Ascending aorta (tissue), 2 donors: ENCODE measurements around the gene SWAP70. TPM values are rescaled to one million over a fixed set of nuclear protein-coding genes. Genes with fewer than 3 reads are reported as not detected.

Experiments
- DNase-seq, 2 donors: peaks; one replicate each; pipeline ENCODE4 v3.0.0-alpha.2; 2019; ENCODE audit warnings: low spot score in 2 of 2
- H3K27ac ChIP-seq, 2 donors: fragments of 200-600 bp; sonication (generic); one replicate each; pipeline ENCODE4 v1.5.1; 2016 to 2017; ENCODE audit warnings: mild to moderate bottlenecking in 1 of 2
- H3K27me3 ChIP-seq: fragments of 200-600 bp; sonication (generic); one replicate; pipeline ENCODE4 v1.5.1; 2017
- H3K36me3 ChIP-seq, 2 donors: fragments of 200-600 bp; sonication (generic); one replicate each; pipeline ENCODE4 v1.5.1; 2016
- H3K4me1 ChIP-seq, 2 donors: fragments of 200-600 bp; sonication (generic); one replicate each; pipeline ENCODE4 v1.5.1; 2016 to 2017; ENCODE audit warnings: mild to moderate bottlenecking in 1 of 2
- H3K4me3 ChIP-seq, 2 donors: fragments of 200-600 bp; sonication (generic); one replicate each; pipeline ENCODE4 v1.5.1; 2016 to 2017; ENCODE audit warnings: mild to moderate bottlenecking in 1 of 2
- H3K9me3 ChIP-seq, 2 donors: fragments of 200-600 bp; sonication (generic); one replicate each; pipeline ENCODE4 v1.5.1; 2016
- CTCF ChIP-seq, 3 experiments: fragments of 200-600 bp in 2 of 3; fragments of 450-650 bp in 1 of 3; sonication (generic) in 2 of 3; IDR thresholded peaks; one replicate each; pipeline ENCODE4 v1.5.1; 2016 to 2019; ENCODE audit warnings: antibody characterized with exemption in 3 of 3, mild to moderate bottlenecking in 1 of 3, moderate library complexity in 1 of 3
- intact Hi-C: fragments of 100-400 bp; cut with DNase I; formaldehyde crosslinking; loops from one replicate; pipeline ENCODE4 v1.15.1; 2023
- total RNA-seq: library from RNA; depleted of rRNA; stranded (reverse); fragments of >200 nt; gene quantifications from one replicate; pipeline ENCODE4 v1.1.0, GENCODE V29; 2016

SWAP70 gene
- total RNA-seq, 1 donor from 2014 or later = 40.1 TPM

GRCh38 chr11:9775398-9775779, 111.5 kb downstream of the SWAP70 start:
- intact Hi-C loops = no loop called here
- DNase-seq = no peak
- Histone ChIP-seq H3K9me3 (no peaks in the 10 kb centered on the region), H3K4me1 (peaks cover 0 to 6% of the 10 kb centered on the region in 2 donors), H3K36me3 (peaks cover 7 to 23% of the 10 kb centered on the region in 2 donors), H3K27ac (peak overlapping the region; percentile 45 to 52), H3K27me3 (no peaks in the 10 kb centered on the region), H3K4me3 (no peak overlapping the region)
- no peak for TF ChIP-seq CTCF (IDR thresholded peaks at IDR 0.05)

GRCh38 chr11:9776203-9776602, 112.3 kb downstream of the SWAP70 start:
- H3K36me3 ChIP-seq = peaks cover 15 to 31% of the 10 kb centered on the region in 2 donors
- no peak overlapping the region for H3K4me3 ChIP-seq
- TF ChIP-seq CTCF (IDR thresholded peaks at IDR 0.05) = no peak
- H3K9me3 ChIP-seq = no peaks in the 10 kb centered on the region
- no peak overlapping the region for H3K27ac ChIP-seq
- DNase-seq = no peak
- peaks cover 0 to 6% of the 10 kb centered on the region in 2 donors for H3K4me1 ChIP-seq
- intact Hi-C loops = no loop called here
- no peaks in the 10 kb centered on the region for H3K27me3 ChIP-seq

- DNase-seq = no peak
- Histone ChIP-seq H3K4me3 (no peak overlapping the region), H3K27me3 (no peaks in the 10 kb centered on the region), H3K9me3 (no peaks in the 10 kb centered on the region), H3K36me3 (peaks cover 22 to 40% of the 10 kb centered on the region in 2 donors), H3K27ac (no peak overlapping the region), H3K4me1 (peaks cover 0 to 6% of the 10 kb centered on the region in 2 donors)
- intact Hi-C loops = no loop called here
- TF ChIP-seq CTCF (IDR thresholded peaks at IDR 0.05) = no peak
These were observed 113.2 kb downstream of the SWAP70 start for GRCh38 chr11:9777066-9777465.

GRCh38 chr11:9777525-9777924, 113.6 kb downstream of the SWAP70 start:
- H3K27me3 ChIP-seq = no peaks in the 10 kb centered on the region
- no peak overlapping the region for H3K27ac ChIP-seq
- no peak overlapping the region for H3K4me3 ChIP-seq
- no peaks in the 10 kb centered on the region for H3K9me3 ChIP-seq
- peaks cover 0 to 6% of the 10 kb centered on the region in 2 donors for H3K4me1 ChIP-seq
- peaks cover 22 to 41% of the 10 kb centered on the region in 2 donors for H3K36me3 ChIP-seq
- no peak for TF ChIP-seq CTCF (IDR thresholded peaks at IDR 0.05)
- intact Hi-C loops = no loop called here
- DNase-seq = no peak

- intact Hi-C loops = loop anchor here (5.0 kb wide), 1 partner anchor 36 kb away; no protein-coding TSS in a partner anchor
These were observed 117.1 kb downstream of the SWAP70 start for GRCh38 chr11:9780929-9781328.

More at GRCh38 chr11:9780929-9781328, 117.1 kb downstream of the SWAP70 start:
- TF ChIP-seq CTCF (IDR thresholded peaks at IDR 0.05) = no peak
- peaks cover 40 to 66% of the 10 kb centered on the region in 2 donors for H3K36me3 ChIP-seq
- H3K4me3 ChIP-seq = no peak overlapping the region
- H3K9me3 ChIP-seq = no peaks in the 10 kb centered on the region
- H3K27me3 ChIP-seq = no peaks in the 10 kb centered on the region
- H3K27ac ChIP-seq = no peak overlapping the region
- no peaks in the 10 kb centered on the region for H3K4me1 ChIP-seq
- no peak for DNase-seq
